MG63 (cell line): ENCODE results near the gene PBX1. TPM values are rescaled to one million over a fixed set of nuclear protein-coding genes. Genes with fewer than 3 reads are reported as not detected.

Experiments used
- DNase-seq: peaks from one replicate; pipeline ENCODE4 v3.0.0-alpha.2; 2020
- H3K27me3 ChIP-seq: fragments of 250-450 bp; sonication (Bioruptor Pico); 2 replicates; pipeline ENCODE4 v1.5.1; 2020; ENCODE audit warnings: mild to moderate bottlenecking, moderate library complexity
- H3K36me3 ChIP-seq: fragments of 250-450 bp; sonication (Bioruptor Pico); 2 replicates; pipeline ENCODE4 v1.5.1; 2020; ENCODE audit warnings: mild to moderate bottlenecking, moderate library complexity
- H3K4me3 ChIP-seq: fragments of 250-450 bp; sonication (Bioruptor Pico); 2 replicates; pipeline ENCODE4 v1.5.1; 2020; ENCODE audit warnings: mild to moderate bottlenecking, moderate library complexity
- H3K9me3 ChIP-seq: fragments of 250-450 bp; sonication (Bioruptor Pico); 2 replicates; pipeline ENCODE4 v1.5.1; 2020; ENCODE audit warnings: mild to moderate bottlenecking, moderate library complexity
- total RNA-seq: library from RNA; depleted of rRNA; stranded (reverse); fragments of >200 nt; shearing (Covaris generic); gene quantifications from 2 replicates; pipeline ENCODE4 v1.2.3, GENCODE V29; 2014; ENCODE audit warnings: low replicate concordance

The PBX1 gene
- total RNA-seq, 1 experiment from 2014 or later = 0.36 TPM

DNA sequence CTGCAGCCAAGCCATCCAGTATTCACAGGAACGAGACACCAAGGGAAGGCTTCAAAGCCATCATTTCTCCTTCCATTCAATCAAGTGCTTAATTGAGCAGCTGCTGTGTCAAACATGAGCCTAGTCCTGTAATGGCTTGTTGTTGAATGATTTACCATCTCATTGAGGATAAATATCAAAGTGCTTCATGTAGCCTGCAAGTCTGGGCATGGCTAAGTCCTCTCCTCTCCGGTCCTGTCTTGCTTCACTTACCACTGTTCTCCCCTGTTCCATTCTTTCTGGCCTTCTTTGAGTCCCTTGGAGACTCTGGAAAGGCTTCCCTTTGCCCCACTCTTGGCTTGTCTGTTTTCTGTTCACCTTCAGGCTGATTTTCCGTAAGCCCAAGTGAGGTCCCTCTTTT lies 279.8 kb downstream of the PBX1 start:
- no peak for DNase-seq

GRCh38 chr1:164840936-164841335 lies 282.0 kb downstream of the PBX1 start:
- Histone ChIP-seq H3K4me3 (no peak overlapping the region), H3K27me3 (peaks cover 3% of the 10 kb centered on the region; the same call in 1 of the 2 replicates), H3K36me3 (no peaks in the 10 kb centered on the region), H3K9me3 (no peaks in the 10 kb centered on the region)
- no peak for DNase-seq

More for the DNA sequence above, 279.8 kb downstream of the PBX1 start:
- no peaks in the 10 kb centered on the region for H3K9me3 ChIP-seq
- H3K4me3 ChIP-seq = no peak overlapping the region
- peaks cover 3% of the 10 kb centered on the region; the same call in 1 of the 2 replicates for H3K27me3 ChIP-seq
- H3K36me3 ChIP-seq = no peaks in the 10 kb centered on the region

DNA sequence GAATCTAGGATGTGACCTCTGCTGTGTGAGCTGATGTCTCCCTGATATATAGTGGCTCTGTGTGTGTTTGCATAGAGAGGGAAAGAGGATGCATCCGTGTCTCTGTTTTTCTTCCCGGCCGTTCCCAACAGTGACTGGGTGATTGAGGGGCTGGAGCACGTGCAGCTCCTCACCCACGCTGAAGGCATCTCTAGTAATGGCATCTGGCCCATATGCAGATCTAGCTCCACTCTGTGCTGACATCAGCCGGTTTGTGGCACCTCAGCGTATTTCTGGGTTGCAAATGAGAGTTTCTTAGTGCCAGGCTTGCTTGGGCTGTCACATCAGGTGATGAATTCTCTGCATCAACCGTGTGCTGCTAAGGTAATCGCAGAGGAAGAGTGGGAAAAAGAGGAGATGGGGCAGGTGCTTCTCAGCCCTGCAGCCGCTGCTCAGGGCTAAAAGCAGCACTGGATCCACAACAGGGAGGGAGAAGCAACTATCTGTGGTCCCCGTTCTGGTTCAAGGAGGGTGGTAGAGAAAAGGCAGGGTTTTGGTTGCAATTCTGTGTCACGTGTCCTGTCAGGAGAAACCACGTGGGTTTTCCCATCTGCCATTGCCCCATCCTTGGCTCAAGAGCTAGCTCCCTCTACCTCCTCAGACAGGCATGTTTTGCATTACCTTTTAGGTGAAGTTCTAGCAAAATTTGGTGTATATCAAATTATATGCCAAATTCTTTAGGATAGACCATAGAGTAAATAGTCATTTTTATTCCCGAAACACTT lies 282.9 kb downstream of the PBX1 start:
- no peaks in the 10 kb centered on the region for H3K36me3 ChIP-seq
- DNase-seq = no peak

DNA sequence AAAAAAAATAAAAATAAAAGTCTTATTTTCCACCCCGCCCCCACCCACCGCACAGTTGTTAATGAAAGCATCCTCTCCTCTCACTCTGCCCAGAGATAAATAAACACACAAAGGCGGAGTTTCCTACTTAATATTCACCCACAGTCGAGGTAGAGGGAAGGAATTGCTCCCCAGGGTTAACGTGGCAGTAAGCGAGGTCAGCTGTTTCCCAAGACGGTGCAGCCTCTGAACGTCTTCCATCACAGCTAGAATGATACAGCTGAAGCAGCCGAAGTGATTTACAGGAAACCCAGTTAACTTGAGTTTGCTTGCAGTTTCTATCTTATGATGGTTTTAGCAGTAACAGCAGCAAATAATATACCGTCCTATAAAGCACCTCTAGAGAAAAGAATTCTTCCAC lies 283.9 kb downstream of the PBX1 start:
- H3K36me3 ChIP-seq = no peaks in the 10 kb centered on the region
- no peak overlapping the region for H3K4me3 ChIP-seq
- no peaks in the 10 kb centered on the region for H3K9me3 ChIP-seq
- no peak for DNase-seq
- peaks cover 3% of the 10 kb centered on the region; the same call in 1 of the 2 replicates for H3K27me3 ChIP-seq

More for the DNA sequence above, 282.9 kb downstream of the PBX1 start:
- Histone ChIP-seq H3K4me3 (no peak overlapping the region), H3K27me3 (peaks cover 3% of the 10 kb centered on the region; the same call in 1 of the 2 replicates), H3K9me3 (no peaks in the 10 kb centered on the region)

GRCh38 chr1:164843743-164844500 lies 284.9 kb downstream of the PBX1 start:
- Histone ChIP-seq H3K4me3 (no peak overlapping the region), H3K36me3 (no peaks in the 10 kb centered on the region), H3K9me3 (no peaks in the 10 kb centered on the region), H3K27me3 (no peaks in the 10 kb centered on the region)
- no peak for DNase-seq

DNA sequence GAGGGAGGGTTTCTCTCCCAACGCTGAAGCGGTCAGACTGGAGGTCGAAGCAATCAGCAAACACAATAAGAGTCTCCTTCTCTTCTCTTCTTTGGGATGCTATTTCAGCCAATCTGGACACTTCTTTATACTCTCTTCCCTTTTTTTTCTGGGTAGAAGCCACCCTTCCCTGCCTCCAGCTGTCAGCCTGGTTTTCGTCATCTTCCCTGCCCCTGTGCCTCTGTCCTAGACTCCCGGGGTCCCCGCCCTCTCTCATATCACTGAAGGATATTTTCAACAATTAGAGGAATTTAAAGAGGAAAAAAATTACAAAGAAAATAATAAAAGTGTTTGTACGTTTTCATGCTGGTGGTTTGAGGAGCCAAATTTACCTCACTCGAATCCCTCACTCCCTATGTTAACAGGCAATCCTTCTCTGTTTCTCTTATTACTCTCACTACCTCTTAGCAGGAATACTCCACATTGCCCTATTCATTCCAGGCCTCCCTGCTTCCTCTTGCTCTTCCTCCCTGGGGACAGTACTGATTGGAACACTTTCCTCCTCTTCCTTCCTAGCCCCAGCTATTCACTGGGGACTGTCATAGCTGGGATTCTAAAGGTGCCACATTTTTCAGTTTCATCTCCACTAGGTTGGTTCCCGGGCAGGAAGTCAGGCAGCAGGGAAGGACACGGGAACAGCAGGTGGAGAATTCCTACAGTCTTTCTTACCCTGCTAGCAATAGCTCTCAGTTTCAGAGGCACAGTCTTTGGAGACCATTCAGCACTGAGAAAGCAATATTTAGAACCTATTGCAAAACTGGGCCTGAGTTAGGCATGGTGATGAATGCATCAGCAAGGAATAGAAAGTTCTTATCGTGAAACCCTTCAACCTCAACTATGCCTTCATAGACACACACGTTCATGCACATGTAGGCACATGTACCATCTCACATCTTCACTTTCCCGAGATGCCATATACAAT lies 288.0 kb downstream of the PBX1 start:
- no peak for DNase-seq
- no peaks in the 10 kb centered on the region for H3K27me3 ChIP-seq
- no peaks in the 10 kb centered on the region for H3K36me3 ChIP-seq
- no peaks in the 10 kb centered on the region for H3K9me3 ChIP-seq
- no peak overlapping the region for H3K4me3 ChIP-seq

DNA sequence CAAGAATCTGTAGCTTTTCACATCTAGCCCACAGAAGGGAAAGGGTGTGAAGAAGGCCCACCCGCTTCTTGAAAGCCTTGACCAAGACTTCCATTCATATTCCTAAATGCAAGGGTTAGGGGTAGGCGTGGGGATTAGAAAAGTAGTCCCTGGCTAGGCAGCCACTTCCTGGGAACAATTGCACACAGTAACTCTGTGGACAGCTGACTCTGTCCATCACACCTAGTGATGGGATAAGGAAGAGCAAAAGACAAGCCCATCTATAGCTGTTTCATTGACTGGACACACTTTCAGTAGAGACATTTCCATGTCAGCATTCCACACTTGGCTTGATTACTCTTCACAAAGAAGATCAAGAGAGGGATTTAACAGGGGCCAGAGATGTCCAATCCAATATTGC lies 294.2 kb downstream of the PBX1 start:
- Histone ChIP-seq H3K27me3 (no peaks in the 10 kb centered on the region), H3K36me3 (no peaks in the 10 kb centered on the region), H3K4me3 (no peak overlapping the region), H3K9me3 (no peaks in the 10 kb centered on the region)
- DNase-seq = no peak

GRCh38 chr1:164855716-164856329 lies 296.8 kb downstream of the PBX1 start:
- no peaks in the 10 kb centered on the region for H3K27me3 ChIP-seq
- H3K36me3 ChIP-seq = no peaks in the 10 kb centered on the region
- no peak overlapping the region for H3K4me3 ChIP-seq
- no peak for DNase-seq
- H3K9me3 ChIP-seq = no peaks in the 10 kb centered on the region

- no peak for DNase-seq
- no peaks in the 10 kb centered on the region for H3K27me3 ChIP-seq
- no peak overlapping the region for H3K4me3 ChIP-seq
- no peaks in the 10 kb centered on the region for H3K36me3 ChIP-seq
- no peaks in the 10 kb centered on the region for H3K9me3 ChIP-seq
These were observed 297.4 kb downstream of the PBX1 start for GRCh38 chr1:164856381-164856780.

- no peak overlapping the region for H3K4me3 ChIP-seq
These were observed 298.5 kb downstream of the PBX1 start for GRCh38 chr1:164857439-164857838.

DNA sequence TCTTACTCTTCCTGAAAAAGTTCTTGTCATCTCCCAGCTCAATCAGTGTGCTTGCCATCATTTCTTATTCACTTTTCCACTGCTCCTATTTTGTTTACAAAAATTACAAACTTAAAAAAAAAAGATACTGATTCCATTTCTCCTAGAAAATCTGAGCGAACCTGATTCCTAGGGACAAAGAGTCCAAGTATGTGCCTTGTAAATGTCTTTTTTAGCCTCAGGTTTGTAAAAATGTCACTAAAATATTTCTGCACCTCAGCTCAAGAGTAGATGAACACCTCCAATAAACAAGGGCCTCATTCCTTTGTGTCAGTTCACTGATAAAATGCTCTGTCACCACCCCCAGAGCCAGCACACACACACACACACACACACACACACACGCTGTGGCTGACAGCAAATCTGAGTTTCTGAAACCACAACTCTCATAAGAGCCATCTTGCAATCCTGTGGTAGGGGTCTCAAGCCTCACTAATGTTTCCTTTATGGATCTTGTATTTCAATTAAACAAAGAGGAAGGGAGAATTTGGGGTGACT lies 299.2 kb downstream of the PBX1 start:
- Histone ChIP-seq H3K27me3 (no peaks in the 10 kb centered on the region), H3K9me3 (no peaks in the 10 kb centered on the region), H3K36me3 (no peaks in the 10 kb centered on the region), H3K4me3 (no peak overlapping the region)
- no peak for DNase-seq

More at GRCh38 chr1:164857439-164857838, 298.5 kb downstream of the PBX1 start:
- Histone ChIP-seq H3K36me3 (no peaks in the 10 kb centered on the region), H3K9me3 (no peaks in the 10 kb centered on the region), H3K27me3 (no peaks in the 10 kb centered on the region)
- no peak for DNase-seq

DNA sequence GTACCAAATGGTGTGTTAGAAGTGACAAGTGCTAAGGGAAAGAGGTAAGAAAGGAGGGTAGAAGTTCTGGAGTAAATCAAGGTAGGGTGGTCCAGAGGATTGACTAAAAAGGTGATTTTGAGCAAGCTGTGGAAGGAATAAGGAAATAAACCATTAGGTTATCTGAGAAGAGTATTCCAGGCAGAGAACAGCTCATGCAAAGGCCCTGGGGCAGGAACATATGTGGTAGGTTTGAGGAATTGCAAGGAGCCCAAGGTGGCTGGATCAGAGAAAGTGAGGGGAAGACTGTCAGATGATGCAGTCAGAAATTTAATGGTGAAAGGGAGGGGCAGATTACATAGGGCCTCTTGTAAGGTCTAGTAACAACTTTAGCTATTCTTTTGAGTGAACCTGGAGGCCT lies 302.6 kb downstream of the PBX1 start:
- no peak for DNase-seq
- H3K9me3 ChIP-seq = no peaks in the 10 kb centered on the region
- no peak overlapping the region for H3K4me3 ChIP-seq
- H3K36me3 ChIP-seq = no peaks in the 10 kb centered on the region
- no peaks in the 10 kb centered on the region for H3K27me3 ChIP-seq

GRCh38 chr1:164863056-164863455 lies 304.1 kb downstream of the PBX1 start:
- Histone ChIP-seq H3K9me3 (no peaks in the 10 kb centered on the region), H3K36me3 (no peaks in the 10 kb centered on the region), H3K27me3 (no peaks in the 10 kb centered on the region), H3K4me3 (no peak overlapping the region)
- no peak for DNase-seq

GRCh38 chr1:164864161-164864560 lies 305.2 kb downstream of the PBX1 start:
- no peaks in the 10 kb centered on the region for H3K27me3 ChIP-seq
- DNase-seq = no peak
- H3K36me3 ChIP-seq = no peaks in the 10 kb centered on the region
- H3K4me3 ChIP-seq = no peak overlapping the region
- no peaks in the 10 kb centered on the region for H3K9me3 ChIP-seq

GRCh38 chr1:164865385-164865784 lies 306.4 kb downstream of the PBX1 start:
- H3K36me3 ChIP-seq = no peaks in the 10 kb centered on the region
- no peaks in the 10 kb centered on the region for H3K27me3 ChIP-seq
- no peak for DNase-seq
- H3K9me3 ChIP-seq = no peaks in the 10 kb centered on the region
- H3K4me3 ChIP-seq = no peak overlapping the region

DNA sequence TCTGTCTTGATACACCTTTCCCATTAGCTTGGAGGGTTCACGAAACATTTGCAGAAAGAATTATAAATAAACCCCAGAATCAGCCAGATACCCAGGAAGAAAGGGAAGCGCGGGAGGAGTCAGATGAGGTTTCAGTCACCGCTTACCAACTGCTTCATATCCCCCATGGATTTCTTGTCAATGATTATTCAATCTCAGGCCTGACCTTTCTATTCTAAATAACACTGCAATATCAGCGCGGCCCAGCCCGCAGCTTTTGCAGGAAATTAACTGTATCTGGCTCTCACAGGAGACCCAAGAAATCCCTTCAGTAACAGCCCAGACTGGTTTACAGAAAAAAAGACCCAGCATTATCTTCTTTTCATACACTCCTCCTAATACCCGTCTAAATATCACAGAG lies 308.6 kb downstream of the PBX1 start:
- no peak for DNase-seq
- Histone ChIP-seq H3K27me3 (no peaks in the 10 kb centered on the region), H3K4me3 (no peak overlapping the region), H3K36me3 (no peaks in the 10 kb centered on the region), H3K9me3 (no peaks in the 10 kb centered on the region)
